Ascending aorta (tissue), 2 donors: ENCODE results near the gene TBC1D19. TPM values are rescaled to one million over a fixed set of nuclear protein-coding genes. Genes with fewer than 3 reads are reported as not detected.

Experiments used
- DNase-seq, 2 donors: peaks; one replicate each; pipeline ENCODE4 v3.0.0-alpha.2; 2019; ENCODE audit warnings: low spot score in 2 of 2
- H3K27ac ChIP-seq, 2 donors: fragments of 200-600 bp; sonication (generic); one replicate each; pipeline ENCODE4 v1.5.1; 2016 to 2017; ENCODE audit warnings: mild to moderate bottlenecking in 1 of 2
- H3K27me3 ChIP-seq: fragments of 200-600 bp; sonication (generic); one replicate; pipeline ENCODE4 v1.5.1; 2017
- H3K36me3 ChIP-seq, 2 donors: fragments of 200-600 bp; sonication (generic); one replicate each; pipeline ENCODE4 v1.5.1; 2016
- H3K4me1 ChIP-seq, 2 donors: fragments of 200-600 bp; sonication (generic); one replicate each; pipeline ENCODE4 v1.5.1; 2016 to 2017; ENCODE audit warnings: mild to moderate bottlenecking in 1 of 2
- H3K4me3 ChIP-seq, 2 donors: fragments of 200-600 bp; sonication (generic); one replicate each; pipeline ENCODE4 v1.5.1; 2016 to 2017; ENCODE audit warnings: mild to moderate bottlenecking in 1 of 2
- H3K9me3 ChIP-seq, 2 donors: fragments of 200-600 bp; sonication (generic); one replicate each; pipeline ENCODE4 v1.5.1; 2016
- intact Hi-C: fragments of 100-400 bp; cut with DNase I; formaldehyde crosslinking; loops from one replicate; pipeline ENCODE4 v1.15.1; 2023
- total RNA-seq: library from RNA; depleted of rRNA; stranded (reverse); fragments of >200 nt; gene quantifications from one replicate; pipeline ENCODE4 v1.1.0, GENCODE V29; 2016
- TF ChIP-seq, protein P1 (sequence below), 3 experiments: fragments of 200-600 bp in 2 of 3; fragments of 450-650 bp in 1 of 3; sonication (generic) in 2 of 3; IDR thresholded peaks; one replicate each; pipeline ENCODE4 v1.5.1; 2016 to 2019; ENCODE audit warnings: antibody characterized with exemption in 3 of 3, mild to moderate bottlenecking in 1 of 3, moderate library complexity in 1 of 3

TBC1D19 gene
- total RNA-seq, 1 donor from 2014 or later: 18.1 TPM

DNA sequence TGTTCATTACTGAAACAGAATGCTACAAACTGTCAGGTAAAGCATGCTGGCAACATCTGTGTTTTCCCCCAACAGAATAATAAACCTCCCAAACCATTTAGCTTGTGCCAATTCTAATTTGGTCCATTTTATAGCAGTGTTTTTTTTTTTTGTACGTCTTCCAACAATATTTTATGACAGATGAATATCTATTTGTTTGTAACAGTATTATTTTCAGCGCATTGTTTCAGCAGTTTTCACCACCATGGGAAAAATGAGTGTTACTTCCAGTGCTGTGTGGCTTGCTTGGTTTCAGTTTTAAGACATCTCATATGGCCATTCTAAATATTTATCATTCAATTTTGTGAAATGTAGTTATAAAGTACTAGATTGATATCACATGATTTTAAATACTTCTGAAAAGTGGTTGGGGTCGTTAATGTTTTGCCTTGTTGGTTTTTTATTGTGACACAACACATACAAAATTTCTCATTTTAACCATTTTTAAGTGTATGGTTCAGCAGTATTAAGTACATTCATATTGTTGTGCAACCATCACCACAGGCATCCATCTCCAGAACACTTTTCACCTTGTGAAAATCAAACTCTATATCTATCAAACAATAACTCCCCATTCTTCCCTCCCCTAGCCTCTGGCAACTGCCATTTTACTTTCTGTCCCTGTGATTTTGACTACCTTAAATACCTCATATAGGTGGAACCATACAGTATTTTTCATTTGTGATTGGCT lies 25.6 kb upstream of the TBC1D19 start:
- Histone ChIP-seq H3K27me3 (no peaks in the 10 kb centered on the region), H3K9me3 (peaks cover 0 to 5% of the 10 kb centered on the region in 2 donors), H3K4me1 (no peaks in the 10 kb centered on the region), H3K36me3 (no peaks in the 10 kb centered on the region), H3K27ac (no peak overlapping the region), H3K4me3 (no peak overlapping the region)
- DNase-seq: no peak
- TF ChIP-seq, protein P1, sequence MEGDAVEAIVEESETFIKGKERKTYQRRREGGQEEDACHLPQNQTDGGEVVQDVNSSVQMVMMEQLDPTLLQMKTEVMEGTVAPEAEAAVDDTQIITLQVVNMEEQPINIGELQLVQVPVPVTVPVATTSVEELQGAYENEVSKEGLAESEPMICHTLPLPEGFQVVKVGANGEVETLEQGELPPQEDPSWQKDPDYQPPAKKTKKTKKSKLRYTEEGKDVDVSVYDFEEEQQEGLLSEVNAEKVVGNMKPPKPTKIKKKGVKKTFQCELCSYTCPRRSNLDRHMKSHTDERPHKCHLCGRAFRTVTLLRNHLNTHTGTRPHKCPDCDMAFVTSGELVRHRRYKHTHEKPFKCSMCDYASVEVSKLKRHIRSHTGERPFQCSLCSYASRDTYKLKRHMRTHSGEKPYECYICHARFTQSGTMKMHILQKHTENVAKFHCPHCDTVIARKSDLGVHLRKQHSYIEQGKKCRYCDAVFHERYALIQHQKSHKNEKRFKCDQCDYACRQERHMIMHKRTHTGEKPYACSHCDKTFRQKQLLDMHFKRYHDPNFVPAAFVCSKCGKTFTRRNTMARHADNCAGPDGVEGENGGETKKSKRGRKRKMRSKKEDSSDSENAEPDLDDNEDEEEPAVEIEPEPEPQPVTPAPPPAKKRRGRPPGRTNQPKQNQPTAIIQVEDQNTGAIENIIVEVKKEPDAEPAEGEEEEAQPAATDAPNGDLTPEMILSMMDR (IDR thresholded peaks at IDR 0.05): no peak
- intact Hi-C loops: no loop called here

DNA sequence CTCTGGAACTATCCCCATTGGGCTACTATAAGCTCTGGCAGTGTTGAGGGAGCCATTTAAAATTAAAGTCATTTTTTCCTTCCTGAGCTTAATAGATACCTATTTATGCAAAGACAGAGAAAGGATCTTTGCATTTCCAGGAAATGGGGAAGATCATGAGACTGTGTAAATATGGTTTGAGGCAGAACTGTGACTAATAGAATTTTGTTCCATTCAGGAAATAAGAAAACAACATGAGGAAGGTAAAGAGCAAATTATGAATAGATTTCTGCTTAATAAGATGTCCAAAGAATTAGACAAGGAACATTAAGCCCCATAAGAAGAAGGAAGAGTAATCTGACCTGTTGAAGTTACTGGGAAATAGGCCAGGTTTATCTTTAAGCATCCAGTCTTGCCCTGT lies 17.8 kb upstream of the TBC1D19 start:
- no peak for DNase-seq
- intact Hi-C loops: no loop called here
- Histone ChIP-seq H3K27me3 (no peaks in the 10 kb centered on the region), H3K9me3 (peaks cover 0 to 4% of the 10 kb centered on the region in 2 donors), H3K4me3 (no peak overlapping the region), H3K4me1 (no peaks in the 10 kb centered on the region), H3K27ac (no peak overlapping the region), H3K36me3 (no peaks in the 10 kb centered on the region)
- TF ChIP-seq, protein P1 (IDR thresholded peaks at IDR 0.05): no peak

DNA sequence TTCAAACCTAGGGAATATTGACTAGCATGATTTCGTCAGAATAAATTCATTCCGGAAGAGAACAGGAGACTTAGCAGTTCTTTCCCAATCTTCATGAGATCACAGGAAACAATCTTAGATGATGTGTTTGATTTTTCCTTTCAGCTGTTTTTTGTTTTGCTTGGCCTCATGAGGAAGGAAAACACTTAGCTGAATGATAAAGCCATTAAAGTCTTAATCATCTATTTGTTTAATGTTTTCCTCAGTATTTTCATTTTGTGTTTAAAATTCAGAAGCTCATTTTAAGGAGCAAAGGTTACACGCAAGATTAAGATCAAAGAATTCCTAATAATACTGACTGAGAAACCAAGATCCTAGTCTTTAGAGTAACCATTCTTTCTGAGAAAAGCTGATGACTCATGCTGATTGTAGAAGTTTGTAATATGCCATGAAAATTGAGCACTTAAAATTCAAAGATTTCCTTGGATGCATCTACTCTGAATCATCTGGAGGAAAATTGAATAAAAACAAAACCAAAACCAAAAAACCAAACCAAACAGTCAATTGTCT lies 15.4 kb upstream of the TBC1D19 start:
- Histone ChIP-seq H3K4me3 (no peak overlapping the region), H3K27ac (no peak overlapping the region), H3K9me3 (no peaks in the 10 kb centered on the region), H3K36me3 (no peaks in the 10 kb centered on the region), H3K27me3 (no peaks in the 10 kb centered on the region), H3K4me1 (no peaks in the 10 kb centered on the region)
- TF ChIP-seq, protein P1 (IDR thresholded peaks at IDR 0.05): no peak
- intact Hi-C loops: no loop called here
- no peak for DNase-seq

DNA sequence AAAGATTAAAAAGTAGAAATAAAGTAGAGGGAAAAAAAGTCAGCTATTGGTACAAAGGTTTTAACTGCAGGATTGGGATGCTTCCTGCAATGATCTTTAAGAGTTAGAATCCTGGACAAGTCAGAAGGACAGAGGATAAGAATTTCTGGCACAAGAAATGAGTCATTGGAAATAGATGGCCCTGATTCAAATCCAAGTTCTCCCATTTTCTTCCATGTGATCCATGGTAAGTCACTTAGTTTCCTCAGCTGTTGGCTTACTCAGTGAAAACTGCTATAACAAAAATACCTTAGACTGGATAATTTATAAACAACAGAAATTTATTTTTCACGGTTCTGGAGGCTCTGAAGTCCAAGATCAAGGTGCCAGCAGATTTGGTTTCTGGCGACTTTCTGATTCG lies 13.3 kb upstream of the TBC1D19 start:
- Histone ChIP-seq H3K4me3 (no peak overlapping the region), H3K4me1 (no peaks in the 10 kb centered on the region), H3K27me3 (no peaks in the 10 kb centered on the region), H3K27ac (no peak overlapping the region), H3K36me3 (no peaks in the 10 kb centered on the region), H3K9me3 (no peaks in the 10 kb centered on the region)
- no peak for DNase-seq
- TF ChIP-seq, protein P1 (IDR thresholded peaks at IDR 0.05): no peak
- intact Hi-C loops: no loop called here

DNA sequence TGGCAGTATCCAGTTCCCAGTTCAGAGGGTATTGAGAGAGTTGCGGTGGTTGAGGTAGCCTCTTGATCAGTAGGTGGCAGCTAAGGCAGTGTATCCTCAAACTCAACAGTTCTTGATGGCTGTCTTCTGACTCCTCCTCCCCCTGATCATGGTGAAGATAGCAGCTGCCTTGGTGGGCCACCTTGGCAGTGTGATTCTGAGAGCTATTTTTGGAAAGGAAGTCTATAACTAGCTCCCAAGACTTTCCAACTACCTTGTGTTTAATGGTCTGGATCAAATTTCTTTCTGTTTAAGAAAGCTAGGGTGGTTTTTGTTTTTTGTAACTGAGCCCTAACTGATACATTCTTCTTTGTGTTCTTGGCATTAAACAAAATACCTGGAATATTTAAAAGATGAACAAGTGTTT lies 10.5 kb upstream of the TBC1D19 start:
- TF ChIP-seq, protein P1 (IDR thresholded peaks at IDR 0.05): no peak
- Histone ChIP-seq H3K4me1 (no peaks in the 10 kb centered on the region), H3K27me3 (no peaks in the 10 kb centered on the region), H3K9me3 (no peaks in the 10 kb centered on the region), H3K36me3 (no peaks in the 10 kb centered on the region), H3K27ac (no peak overlapping the region), H3K4me3 (no peak overlapping the region)
- DNase-seq: no peak
- intact Hi-C loops: no loop called here
